ENCODE data around the gene RAD54L.
"Not testable (repeated sequence)": the region's sequence is repeated elsewhere in the genome, so short reads cannot be mapped to it uniquely, and the experiment has no call there.

Gene RAD54L

DNA sequence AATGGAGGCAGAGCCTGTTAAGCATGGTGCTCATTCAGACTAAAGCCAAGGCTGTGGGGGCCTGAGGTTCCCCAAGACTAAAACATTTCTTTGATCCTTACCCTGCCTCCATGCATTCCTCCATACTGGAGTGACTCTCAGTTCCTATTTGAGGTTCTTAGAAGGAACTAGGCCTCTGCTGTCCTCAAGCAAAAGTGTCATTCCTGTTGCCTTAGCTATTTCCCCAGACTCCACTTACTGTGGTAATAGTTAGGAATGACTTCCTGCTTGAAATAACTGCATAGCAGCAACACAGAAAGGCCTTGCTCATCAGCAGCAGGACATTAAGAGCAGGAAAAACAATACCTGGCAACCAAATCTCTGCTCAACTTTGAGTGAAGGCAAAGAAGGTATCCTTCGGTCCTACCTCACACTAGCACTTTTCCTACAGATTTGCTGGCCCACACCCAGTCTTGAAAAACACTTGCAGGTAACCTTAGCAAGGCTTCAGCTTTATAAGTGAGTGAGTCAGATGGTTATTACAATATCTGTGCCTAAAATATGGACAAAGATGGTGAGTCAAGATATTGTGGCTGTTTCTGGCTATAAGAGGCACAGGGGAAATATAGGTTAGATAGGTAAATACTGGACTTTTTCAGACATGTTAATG is 41.0 kb downstream of the RAD54L start:
- no peak for DNase-seq

DNA sequence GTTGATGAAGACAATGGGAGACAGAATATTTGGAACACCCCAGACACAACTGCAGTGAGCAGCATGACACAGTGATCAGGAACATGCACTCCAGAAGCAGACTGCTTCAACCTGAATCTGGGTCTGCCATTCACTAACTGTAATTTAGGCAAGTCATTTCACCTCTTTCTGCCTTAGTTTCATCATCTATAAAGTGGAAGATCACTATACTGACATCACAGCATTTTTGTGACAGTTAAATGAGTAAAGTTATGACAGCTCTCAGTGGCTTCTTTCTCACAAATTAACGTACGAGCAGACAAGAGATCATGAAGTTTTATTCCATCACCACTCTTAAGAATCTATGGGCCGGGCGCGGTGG is 41.6 kb downstream of the RAD54L start:
- DNase-seq: no peak

DNA sequence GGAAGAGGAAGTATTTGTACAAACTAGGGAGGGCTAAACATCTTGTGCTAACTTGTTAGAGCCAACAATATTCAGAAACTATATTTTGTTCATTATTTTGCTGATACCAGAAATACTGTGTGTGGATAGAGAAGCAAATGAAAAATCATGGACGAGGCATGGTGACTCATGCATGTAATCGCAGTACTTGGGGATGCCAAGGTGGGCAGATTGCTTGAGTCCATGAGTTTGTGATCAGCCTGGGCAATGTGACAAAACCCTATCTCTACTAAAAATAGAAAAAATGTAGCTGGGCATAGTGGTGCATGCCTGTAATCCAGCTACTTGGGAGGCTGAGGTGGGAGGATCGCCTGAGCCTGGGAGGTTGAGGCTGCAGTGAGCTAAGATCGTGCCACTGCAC is 42.4 kb downstream of the RAD54L start:
- no peak for DNase-seq

DNA sequence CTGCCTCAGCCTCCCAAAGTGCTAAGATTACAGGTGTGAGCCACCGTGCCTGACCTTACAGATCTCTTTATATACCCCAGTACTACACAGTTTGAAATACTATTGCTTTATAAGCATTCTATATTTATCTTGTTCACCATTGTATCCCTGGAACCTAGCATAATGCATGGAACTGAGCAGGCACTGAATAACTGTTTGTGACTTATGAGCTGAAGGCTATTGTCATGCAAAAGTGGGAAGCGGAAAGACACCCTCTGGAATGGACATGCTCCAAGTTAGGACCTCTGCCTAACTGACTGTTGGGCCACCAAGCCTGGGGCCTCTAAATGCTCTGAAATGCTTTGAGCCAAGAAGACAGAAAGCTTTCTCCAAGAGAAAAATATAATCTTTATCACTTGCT is 47.7 kb downstream of the RAD54L start:
- no peak for DNase-seq

DNA sequence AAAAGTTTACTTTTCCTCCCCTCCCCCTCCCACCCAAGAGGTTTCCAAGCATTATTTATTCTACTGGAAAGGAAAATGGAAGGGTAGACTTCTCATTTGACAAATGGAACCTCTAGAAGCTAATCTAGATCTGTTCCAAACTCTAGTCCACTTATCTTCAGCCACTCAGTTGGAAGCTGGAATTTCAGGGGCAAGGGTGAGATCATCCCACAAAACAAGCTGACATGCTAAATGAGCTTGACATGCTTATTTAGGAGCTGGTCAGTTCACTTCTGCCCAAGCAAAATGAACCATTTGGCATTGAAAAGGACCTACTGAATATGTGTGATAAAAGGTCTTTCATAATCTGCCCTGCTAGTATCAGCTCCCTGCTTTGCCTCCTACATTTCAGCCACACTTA is 50.8 kb downstream of the RAD54L start:
- DNase-seq: no peak

DNA sequence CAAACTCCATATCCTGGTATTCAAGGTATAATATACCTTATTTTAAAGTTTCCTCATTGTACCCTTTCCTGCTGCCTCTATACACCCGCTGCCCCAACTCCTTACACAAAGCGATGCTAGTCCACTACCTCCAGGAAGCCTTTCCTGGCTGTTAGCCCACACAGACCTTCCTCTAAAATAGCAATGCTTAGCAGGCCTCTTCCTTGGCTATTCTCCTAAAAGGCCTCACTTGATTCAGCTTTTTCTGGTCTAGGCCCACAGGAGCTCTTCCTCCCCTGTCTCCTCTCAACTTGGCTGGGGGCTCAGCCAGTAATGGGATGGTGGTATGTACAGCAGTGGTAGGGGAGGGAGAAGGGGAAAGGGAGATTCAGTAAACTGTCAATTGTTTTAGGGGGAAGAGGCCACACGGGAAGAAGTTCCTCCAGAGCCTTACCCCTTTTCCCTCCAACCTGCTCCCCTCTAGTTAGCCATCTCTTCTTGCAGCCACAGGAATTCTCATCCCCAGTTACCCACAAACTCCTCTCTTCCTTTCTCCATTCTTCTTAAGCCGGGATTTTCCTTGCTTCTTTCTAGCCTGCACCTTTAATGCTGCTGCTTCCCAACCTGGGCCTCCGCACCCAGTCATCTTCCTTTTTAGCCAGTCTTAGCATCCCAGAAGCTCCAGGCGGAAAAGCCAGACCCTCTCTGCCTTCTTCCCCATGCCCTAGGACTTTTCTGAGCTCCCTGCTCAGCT is 53.3 kb downstream of the RAD54L start:
- no peak for DNase-seq

DNA sequence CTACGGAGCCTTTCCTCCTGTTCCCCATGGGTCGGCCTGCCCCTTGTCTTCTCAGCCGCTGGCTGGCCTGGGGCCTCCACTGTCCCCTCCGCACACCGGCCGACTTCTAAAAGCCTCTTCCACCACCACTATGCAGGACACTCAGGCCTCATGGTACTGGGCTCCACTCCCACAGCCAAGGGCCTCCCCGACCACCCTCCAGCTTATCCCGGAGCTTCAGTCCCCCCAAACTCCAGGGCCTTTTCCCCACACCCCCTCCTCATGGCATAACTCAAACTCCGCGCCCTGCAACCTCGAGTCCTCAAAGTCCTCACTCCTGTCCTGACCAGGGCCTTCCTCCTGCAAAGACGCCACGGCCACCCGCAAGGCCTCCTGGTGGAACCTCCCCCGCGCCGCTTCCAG is 53.8 kb downstream of the RAD54L start:
- DNase-seq: no peak

DNA sequence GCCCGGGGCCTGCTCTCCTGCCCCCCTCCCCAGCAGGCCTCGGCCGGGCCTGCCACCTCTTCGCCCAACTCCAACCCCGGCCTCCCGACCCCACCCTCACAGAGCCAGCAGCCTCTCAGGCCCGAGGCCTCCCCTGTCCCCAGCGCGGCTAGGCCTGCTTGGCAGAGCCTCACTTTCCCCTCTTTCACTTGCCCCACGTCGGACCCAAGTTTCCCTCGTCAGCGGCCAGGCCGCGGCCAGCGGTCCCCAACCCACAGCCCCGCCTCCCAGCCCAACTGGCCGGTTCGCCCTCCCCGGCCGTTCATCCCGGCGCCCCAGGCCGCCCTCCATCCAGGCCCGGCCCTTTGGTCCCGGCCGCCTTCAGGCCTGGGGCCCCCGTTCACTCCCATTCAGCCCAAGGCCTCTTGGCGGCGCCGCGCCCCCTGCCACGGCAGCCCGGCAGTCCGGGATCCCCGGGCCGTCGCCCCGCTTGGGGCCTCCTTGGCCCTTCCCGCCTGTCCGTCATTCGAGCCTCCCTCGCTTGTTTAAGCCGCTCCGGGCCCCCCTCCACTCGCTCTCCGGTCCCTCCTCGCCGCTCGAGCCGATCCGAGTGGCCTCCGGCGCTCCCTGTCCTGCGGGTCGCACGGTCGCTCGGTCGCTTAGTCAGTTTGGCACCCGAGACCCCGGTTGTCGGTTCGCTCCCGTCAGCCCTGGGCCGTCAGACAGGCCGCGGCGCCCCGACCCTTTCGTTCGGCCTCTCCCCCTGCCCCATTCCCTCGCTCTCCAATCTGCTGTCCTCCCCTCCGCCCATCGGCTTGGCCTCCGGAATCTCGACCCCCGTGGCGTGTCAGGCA is 54.5 kb downstream of the RAD54L start:
- DNase-seq: peak; percentile 53

DNA sequence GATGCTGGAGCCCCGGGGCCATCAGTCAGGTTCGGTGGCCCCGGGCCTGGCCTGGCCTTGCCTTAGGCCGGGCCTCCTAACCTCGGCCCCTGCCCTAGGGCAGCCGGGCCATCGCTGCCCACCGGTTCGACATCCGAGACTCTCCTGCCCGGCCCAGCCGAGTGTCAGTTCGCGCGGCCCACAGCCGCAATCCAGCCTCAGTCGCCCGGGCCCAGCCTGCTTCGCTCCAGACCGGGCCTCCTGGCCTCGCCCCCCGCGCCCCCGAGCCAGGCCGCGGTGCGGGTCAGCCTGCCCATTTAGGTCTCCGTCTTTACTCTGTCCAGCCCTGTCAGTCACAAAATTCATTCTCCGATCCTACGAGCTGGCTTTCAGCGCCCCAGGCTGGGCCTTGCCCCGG is 55.1 kb downstream of the RAD54L start:
- peak; percentile 28 for DNase-seq

DNA sequence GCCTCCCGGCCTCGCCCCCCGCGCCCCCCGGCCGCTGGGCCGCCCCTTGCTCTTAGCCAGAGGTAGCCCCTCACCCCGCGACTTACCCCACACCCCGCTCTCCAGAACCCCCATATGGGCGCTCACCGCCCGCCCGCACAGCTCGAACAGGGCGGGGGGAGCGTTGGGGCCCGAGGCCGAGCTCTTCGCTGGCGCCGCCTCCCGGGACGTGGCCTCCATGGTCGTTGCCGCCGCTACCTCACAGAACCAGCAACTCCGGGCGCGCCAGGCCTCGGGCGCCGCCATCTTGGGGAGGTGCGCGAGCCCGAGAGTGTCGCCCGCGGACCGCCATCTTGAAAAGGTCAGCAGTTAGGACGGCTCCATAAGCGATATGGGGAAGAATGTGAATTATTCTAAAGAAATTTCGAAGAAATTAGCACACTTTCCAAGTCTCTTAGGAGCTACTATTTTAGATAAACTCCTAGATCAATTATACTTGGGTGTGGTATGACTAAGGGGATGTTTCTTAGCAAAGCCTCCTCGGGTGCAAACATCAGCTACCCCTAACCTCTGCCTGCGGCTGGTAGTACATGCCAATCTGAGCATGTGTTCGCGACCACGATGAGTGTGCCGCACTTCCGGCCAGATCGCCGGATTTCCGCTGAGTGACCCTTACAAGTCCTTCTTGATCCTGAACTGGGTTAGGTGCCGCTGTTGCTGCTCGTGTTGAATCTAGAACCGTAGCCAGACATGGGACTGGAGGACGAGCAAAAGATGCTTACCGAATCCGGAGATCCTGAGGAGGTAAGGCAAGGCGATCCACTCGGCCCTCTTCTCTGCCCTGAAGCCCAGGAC is 55.7 kb downstream of the RAD54L start, which contains the start of the genes LRRC41 and UQCRH:
TSS of gene LRRC41 (minus strand) at position 579 of the 834 bp plus-strand sequence. CDS start at position 285, 294 bp downstream.
TSS of gene UQCRH (plus strand) at position 661 of the 834 bp plus-strand sequence. CDS start at position 730, 69 bp downstream.
- peak; percentile 94 for DNase-seq

DNA sequence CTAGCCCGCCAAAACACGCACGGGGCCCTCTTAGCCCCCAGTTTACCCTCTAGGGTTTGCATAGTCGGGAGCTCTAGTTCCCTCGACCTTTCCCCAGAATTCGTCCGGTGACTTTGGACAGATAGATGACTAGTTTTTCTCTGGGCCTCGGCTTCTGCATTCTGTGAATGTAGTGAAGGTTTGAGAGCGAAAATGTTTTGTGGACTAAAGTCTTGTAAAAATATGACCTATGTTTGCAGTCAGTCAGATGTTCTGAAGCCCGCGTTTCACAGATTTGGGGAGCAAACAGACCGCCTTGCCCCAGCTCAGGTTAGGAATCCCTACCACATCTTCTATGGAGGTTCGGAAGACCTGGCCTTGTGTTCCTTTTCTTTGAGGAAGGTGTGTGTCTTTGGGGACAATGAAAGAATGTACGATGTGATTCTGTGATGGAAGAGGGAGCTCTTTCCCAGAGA is 56.3 kb downstream of the RAD54L start:
- no peak for DNase-seq

DNA sequence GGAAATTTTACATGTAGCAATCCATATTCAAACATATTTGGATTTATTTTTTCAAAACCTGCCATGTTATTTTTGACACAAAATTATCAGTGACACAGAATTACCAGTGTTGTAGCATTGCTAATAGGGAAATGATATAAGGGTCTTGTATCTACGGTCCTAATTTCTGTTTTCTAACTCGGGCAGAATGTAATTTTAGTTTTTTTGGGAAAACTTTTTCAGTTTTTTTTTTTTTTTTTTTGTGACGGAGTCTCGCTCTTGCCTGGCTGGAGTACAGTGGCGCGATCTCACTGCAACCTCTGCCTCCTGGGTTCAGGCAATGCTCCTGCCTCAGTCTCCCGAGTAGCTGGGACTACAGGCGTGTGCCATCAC is 58.6 kb downstream of the RAD54L start:
- no peak for DNase-seq

DNA sequence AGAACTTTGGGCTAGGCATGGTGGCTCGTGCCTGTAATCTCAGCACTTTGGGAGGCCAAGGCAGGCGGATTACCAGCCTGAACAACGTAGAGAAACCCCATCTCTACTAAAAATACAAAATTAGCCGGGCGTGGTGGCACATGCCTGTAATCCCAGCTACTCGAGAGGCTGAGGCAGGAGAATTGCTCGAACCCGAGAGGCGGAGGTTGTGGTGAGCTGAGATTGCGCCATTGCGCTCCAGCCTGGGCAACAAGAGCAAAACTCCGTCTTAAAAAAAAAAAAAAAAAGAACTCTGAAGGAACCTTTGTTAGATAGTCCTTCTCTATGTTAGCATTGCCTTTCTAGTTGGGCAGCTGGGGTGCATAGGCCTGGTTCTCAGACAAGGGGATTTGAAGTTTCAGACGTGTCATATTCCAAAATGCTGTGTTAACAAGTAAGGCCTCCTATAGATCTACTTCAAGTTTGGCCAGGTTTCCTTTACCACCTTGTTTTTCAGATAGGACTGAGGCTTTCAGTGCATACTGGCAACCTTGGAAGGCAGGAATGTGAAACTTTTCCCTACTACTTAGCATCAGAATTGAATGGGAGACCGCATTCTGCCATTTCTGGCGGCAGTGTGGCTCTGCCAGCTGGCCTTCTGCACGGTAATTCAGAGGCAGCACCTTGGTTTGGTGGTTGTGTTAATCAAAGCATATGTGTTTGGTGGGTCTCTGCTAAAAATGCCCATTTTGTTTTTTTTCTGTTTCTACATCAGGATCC is 62.0 kb downstream of the RAD54L start:
- DNase-seq: no peak

DNA sequence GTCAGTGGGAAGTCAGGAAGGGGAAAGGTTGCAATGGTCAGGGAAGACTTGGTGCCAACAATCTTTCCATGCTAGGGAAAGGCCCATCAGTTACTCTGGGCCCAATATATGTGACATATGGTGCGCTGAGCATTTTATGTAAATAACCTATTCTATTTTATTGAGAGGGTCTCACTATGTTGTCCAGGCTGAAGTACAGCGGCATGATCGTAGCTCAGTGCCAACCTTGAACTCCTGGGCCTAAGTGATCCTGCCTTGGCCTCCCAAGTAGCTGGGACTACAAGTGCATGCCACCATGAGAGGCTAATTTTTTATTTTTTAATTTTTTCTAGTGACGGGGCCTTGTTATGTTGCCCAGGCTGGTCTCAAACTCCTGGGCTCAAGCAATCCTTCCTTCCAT is 62.8 kb downstream of the RAD54L start:
- no peak for DNase-seq

DNA sequence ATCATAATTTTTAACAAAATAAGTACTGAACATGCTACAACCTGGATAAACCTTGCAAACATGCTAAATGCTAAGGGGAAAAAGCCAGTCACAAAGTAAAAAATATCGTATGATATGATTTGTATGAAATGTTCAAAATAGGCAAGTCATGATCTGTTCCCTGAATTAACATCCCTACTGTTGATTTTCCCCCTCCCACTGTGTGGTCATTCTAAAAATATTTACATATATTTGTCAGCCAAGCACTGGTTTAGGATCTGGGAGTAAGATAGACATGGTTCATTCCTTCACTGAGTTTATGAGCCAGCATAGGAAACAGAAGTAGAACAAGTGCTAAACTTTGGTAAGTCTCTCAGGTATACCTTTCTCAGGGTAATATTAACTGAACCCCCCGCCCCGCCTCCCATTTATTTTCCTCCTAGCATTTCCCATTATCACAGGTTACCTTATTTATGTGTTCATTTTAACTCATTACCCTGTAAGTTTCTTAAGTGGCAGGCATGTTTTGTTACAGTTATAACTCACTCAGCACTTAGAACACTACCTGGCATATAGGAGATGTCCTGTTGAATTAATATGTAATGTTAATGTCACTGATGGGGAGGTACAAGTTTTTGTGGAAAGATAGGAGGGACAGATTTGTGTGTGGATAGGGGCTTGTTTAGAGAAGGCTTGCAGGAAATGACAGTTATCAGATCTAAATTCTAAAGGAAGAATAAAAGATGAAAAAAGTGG is 68.3 kb downstream of the RAD54L start:
- no peak for DNase-seq

DNA sequence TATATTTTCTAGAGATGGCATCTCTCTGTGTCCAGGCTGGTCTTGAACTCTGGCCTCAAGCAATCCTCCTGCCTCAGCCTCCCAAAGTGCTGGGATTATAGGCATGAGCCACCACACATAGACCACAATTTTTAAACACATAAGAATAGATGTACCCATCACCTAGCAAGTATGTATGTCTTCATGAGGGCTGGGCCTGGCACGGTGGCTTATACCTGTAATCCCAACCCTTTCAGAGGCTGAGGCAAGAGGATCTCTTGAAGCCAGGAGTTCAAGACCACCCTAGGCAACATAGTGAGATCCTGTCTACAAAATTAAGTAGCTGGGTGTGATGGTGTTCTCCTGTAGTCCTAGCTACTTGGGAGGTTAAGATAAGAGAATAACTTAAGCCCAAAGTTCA is 69.8 kb downstream of the RAD54L start:
- no peak for DNase-seq

DNA sequence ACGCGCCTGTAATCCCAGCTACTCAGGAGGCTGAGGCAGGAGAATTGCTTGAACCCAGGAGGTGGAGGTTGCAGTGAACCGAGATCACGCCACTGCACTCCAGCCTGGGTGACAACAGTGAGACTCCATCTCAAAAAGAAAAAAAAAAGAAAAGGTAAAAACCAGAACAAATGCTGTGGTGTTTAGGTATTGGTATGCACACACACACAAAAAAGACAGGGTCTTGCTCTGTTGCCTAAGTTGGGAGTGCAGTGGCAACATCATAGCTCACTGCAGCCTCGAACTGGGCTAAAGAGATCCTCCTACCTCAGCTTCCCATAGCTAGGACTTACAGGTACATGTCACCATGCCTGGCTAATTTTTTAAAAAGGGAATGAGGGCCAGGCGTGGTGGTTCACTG is 71.7 kb downstream of the RAD54L start:
- not testable (repeated sequence) for DNase-seq

DNA sequence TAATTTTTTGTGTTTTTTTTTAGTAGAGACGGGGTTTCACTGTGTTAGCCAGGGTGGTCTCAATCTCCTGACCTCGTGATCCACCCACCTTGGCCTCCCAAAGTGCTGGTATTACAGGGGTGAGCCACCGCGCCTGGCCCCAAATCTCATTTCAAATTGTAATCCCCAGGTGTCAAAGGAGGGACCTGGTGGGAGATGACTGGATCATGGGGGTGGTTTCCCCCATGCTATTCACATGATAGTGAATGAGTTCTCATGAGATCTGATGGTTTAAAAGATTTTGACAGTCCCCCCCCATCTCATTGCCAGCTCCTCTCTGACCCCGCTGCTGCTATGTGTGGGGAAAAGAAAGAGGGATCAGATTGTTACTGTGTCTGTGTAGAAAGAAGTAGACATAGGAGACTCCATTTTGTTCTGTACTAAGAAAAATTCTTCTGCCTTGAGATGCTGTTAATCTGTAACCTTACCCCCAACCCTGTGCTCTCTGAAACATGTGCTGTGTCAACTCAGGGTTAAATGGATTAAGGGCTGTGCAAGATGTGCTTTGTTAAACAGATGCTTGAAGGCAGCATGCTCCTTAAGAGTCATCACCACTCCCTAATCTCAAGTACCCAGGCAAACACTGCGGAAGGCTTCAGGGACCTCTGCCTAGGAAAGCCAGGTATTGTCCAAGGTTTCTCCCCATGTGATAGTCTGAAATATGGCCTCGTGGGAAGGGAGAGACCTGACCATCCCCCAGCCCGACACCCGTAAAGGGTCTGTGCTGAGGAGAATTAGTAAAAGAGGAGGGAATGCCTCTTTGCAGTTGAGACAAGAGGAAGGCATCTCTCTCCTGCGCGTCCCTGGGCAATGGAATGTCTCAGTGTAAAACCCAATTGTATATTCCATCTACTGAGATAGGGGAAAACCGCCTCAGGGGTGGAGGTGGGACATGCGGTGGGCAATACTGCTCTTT is 72.7 kb downstream of the RAD54L start:
- not testable (repeated sequence) for DNase-seq

DNA sequence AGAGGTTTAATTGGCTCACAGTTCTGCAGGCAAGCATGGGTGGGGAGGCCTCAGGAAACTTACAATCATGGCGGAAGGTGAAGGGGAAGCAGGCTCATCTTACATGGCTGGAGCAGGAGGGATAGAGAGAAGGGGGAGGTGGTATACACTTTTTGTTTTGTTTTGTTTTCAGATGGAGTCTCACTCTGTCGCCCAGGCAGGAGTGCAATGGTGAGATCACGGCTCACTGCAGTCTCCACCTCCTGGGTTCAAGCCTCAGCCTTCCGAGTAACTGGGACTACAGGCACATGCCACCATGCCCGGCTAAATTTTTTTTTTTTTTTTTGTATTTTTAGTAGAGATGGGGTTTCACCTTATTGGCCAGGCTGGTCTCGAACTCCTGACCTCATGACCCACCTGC is 74.6 kb downstream of the RAD54L start:
- DNase-seq: not testable (repeated sequence)
